Caco-2 (cell line): Measurements from ENCODE around the gene PEF1. TPM values are rescaled to one million over a fixed set of nuclear protein-coding genes. Genes with fewer than 3 reads are reported as not detected.

Experiments used
- BruUV-seq: library from RNA; stranded (reverse); fragments of 400-500 nt; replicated peaks from 2 replicates; lab custom pipeline; 2021; lab: Mats Ljungman, UMichigan
- CTCF ChIA-PET: fragments of 300-600 bp; sonication (Branson Sonifier 250); formaldehyde crosslinking; loops from one replicate; lab custom pipeline; 2022; ENCODE audit warnings: antibody characterized with exemption; lab: Charles Lee
- POLR2A ChIA-PET: fragments of 300-600 bp; sonication (Branson Sonifier 250); formaldehyde crosslinking; loops from one replicate; lab custom pipeline; 2022; ENCODE audit warnings: antibody characterized with exemption; lab: Charles Lee
- DNase-seq, 2 experiments: peaks; one replicate each; pipeline versions ENCODE4 v3.0.0 to v3.0.0-alpha.2; 2020 to 2022
- H3K27me3 ChIP-seq: replicated peaks from 2 replicates; pipeline ENCODE4 v1.6.0; 2011; ENCODE audit warnings: low read length; ENCODE audit not compliant: control insufficient read depth, insufficient read depth
- H3K36me3 ChIP-seq: 2 replicates; pipeline ENCODE4 v1.5.1; 2011; ENCODE audit warnings: low read length; ENCODE audit not compliant: control insufficient read depth, insufficient read depth
- H3K4me1 ChIP-seq: fragments of 250-450 bp; sonication (Bioruptor Pico); 2 replicates; pipeline ENCODE4 v1.5.1; 2020; ENCODE audit warnings: mild to moderate bottlenecking
- H3K4me3 ChIP-seq: 2 replicates; pipeline ENCODE4 v1.5.1; 2011; ENCODE audit warnings: low read depth, mild to moderate bottlenecking, control low read depth, low read length
- H3K9me3 ChIP-seq: fragments of 250-450 bp; sonication (Bioruptor Pico); 2 replicates; pipeline ENCODE4 v1.5.1; 2020; ENCODE audit warnings: mild to moderate bottlenecking, moderate library complexity
- H3K27ac Mint-ChIP-seq: one replicate; pipeline ENCODE4 v1.8.0; 2022; ENCODE audit warnings: mixed read lengths; ENCODE audit not compliant: unreplicated experiment
- H3K27me3 Mint-ChIP-seq: one replicate; pipeline ENCODE4 v1.8.0; 2022; ENCODE audit warnings: mixed read lengths; ENCODE audit not compliant: insufficient read depth, unreplicated experiment
- H3K36me3 Mint-ChIP-seq: one replicate; pipeline ENCODE4 v1.8.0; 2022; ENCODE audit warnings: mild to moderate bottlenecking, mixed read lengths; ENCODE audit not compliant: insufficient read depth, unreplicated experiment
- H3K4me1 Mint-ChIP-seq: one replicate; pipeline ENCODE4 v1.8.0; 2022; ENCODE audit warnings: low read depth, mixed read lengths; ENCODE audit not compliant: unreplicated experiment
- H3K4me3 Mint-ChIP-seq: one replicate; pipeline ENCODE4 v1.8.0; 2022; ENCODE audit warnings: mild to moderate bottlenecking, moderate library complexity, mixed read lengths; ENCODE audit not compliant: unreplicated experiment
- H3K9me3 Mint-ChIP-seq: one replicate; pipeline ENCODE4 v1.8.0; 2022; ENCODE audit warnings: mixed read lengths; ENCODE audit not compliant: unreplicated experiment
- CTCF ChIP-seq, 2 experiments: fragments of 200-600 bp in 1 of 2; IDR thresholded peaks; 1 replicate in 1 of 2; 2 replicates in 1 of 2; pipeline versions ENCODE4 v1.5.1 to v1.8.0; 2011 to 2022; ENCODE audit warnings: antibody characterized with exemption in 1 of 2, control low read depth in 1 of 2, inconsistent platforms in 1 of 2, low read depth in 1 of 2, low read length in 1 of 2, mild to moderate bottlenecking in 1 of 2, moderate library complexity in 1 of 2; ENCODE audit not compliant: insufficient read depth in 1 of 2, severe bottlenecking in 1 of 2, unreplicated experiment in 1 of 2
- intact Hi-C: fragments of 100-400 bp; cut with micrococcal nuclease; formaldehyde crosslinking; loops from one replicate; pipeline ENCODE4 v1.10.0; 2022; ENCODE audit not compliant: unreplicated experiment
- total RNA-seq: library from RNA; stranded (reverse); gene quantifications from 2 replicates; pipeline ENCODE4 v1.2.3, GENCODE V29; 2022

PEF1 gene
- total RNA-seq, 1 experiment from 2014 or later = 22.1 TPM

- no peak for DNase-seq
- intact Hi-C loops = loop anchor here (5.0 kb wide), 2 partner anchors 41 to 301 kb away; partner anchors contain the start of gene COL16A1
- no peaks in the 10 kb centered on the region for H3K36me3 Mint-ChIP-seq
Observed at GRCh38 chr1:31660871-31661455, 16.3 kb upstream of the PEF1 start.

GRCh38 chr1:31659889-31660288, 15.2 kb upstream of the PEF1 start:
- no peaks in the 10 kb centered on the region for H3K27me3 Mint-ChIP-seq
- H3K36me3 Mint-ChIP-seq = no peaks in the 10 kb centered on the region
- no peak overlapping the region for H3K4me3 ChIP-seq
- no peaks in the 10 kb centered on the region for H3K4me1 ChIP-seq
- H3K36me3 ChIP-seq = no peaks in the 10 kb centered on the region
- H3K4me3 Mint-ChIP-seq = no peak overlapping the region
- no peak overlapping the region for H3K27ac Mint-ChIP-seq
- H3K27me3 ChIP-seq = no peaks in the 10 kb centered on the region
- no peaks in the 10 kb centered on the region for H3K9me3 ChIP-seq
- H3K4me1 Mint-ChIP-seq = no peaks in the 10 kb centered on the region
- CTCF ChIA-PET = no interaction called here
- H3K9me3 Mint-ChIP-seq = no peaks in the 10 kb centered on the region
- POLR2A ChIA-PET = no interaction called here
- intact Hi-C loops = loop anchor here (5.0 kb wide), 2 partner anchors 42 to 302 kb away; partner anchors contain the start of gene COL16A1
- no peak for DNase-seq
- no TSS peak for BruUV-seq
- no peak for TF ChIP-seq CTCF (IDR thresholded peaks at IDR 0.05; ENCODE audit: insufficient read depth in 1 of 2, low read depth in 1 of 2, low read length in 1 of 2, severe bottlenecking in 1 of 2, unreplicated experiment in 1 of 2)

More at GRCh38 chr1:31660871-31661455, 16.3 kb upstream of the PEF1 start:
- TF ChIP-seq CTCF (IDR thresholded peaks at IDR 0.05; ENCODE audit: insufficient read depth in 1 of 2, low read depth in 1 of 2, low read length in 1 of 2, severe bottlenecking in 1 of 2, unreplicated experiment in 1 of 2) = no peak
- Histone ChIP-seq H3K36me3 (no peaks in the 10 kb centered on the region), H3K9me3 (no peaks in the 10 kb centered on the region), H3K4me3 (no peak overlapping the region), H3K27me3 (no peaks in the 10 kb centered on the region), H3K4me1 (no peaks in the 10 kb centered on the region)
- H3K4me1 Mint-ChIP-seq = no peaks in the 10 kb centered on the region
- BruUV-seq = no TSS peak
- no peak overlapping the region for H3K4me3 Mint-ChIP-seq
- CTCF ChIA-PET = interaction anchor here (0.5 to 1.2 kb wide), 3 partner anchors 11 to 128 kb away, joined by 3 to 7 read pairs (median 5); no protein-coding TSS in a partner anchor
- no peaks in the 10 kb centered on the region for H3K9me3 Mint-ChIP-seq
- no peaks in the 10 kb centered on the region for H3K27me3 Mint-ChIP-seq
- POLR2A ChIA-PET = no interaction called here
- H3K27ac Mint-ChIP-seq = no peak overlapping the region

GRCh38 chr1:31658721-31659120, 14.0 kb upstream of the PEF1 start:
- Mint-ChIP-seq H3K9me3 (no peaks in the 10 kb centered on the region), H3K4me1 (no peaks in the 10 kb centered on the region), H3K27me3 (no peaks in the 10 kb centered on the region), H3K27ac (no peak overlapping the region), H3K4me3 (no peak overlapping the region), H3K36me3 (no peaks in the 10 kb centered on the region)
- no peak for DNase-seq
- Histone ChIP-seq H3K27me3 (no peaks in the 10 kb centered on the region), H3K36me3 (no peaks in the 10 kb centered on the region), H3K4me3 (no peak overlapping the region), H3K9me3 (no peaks in the 10 kb centered on the region), H3K4me1 (no peaks in the 10 kb centered on the region)
- no peak for TF ChIP-seq CTCF (IDR thresholded peaks at IDR 0.05; ENCODE audit: insufficient read depth in 1 of 2, low read depth in 1 of 2, low read length in 1 of 2, severe bottlenecking in 1 of 2, unreplicated experiment in 1 of 2)
- no TSS peak for BruUV-seq
- intact Hi-C loops = no loop called here
- POLR2A ChIA-PET = interaction anchor here (0.5 kb wide), 1 partner anchor 46 kb away, joined by 4 read pairs; no protein-coding TSS in a partner anchor
- CTCF ChIA-PET = no interaction called here
